ENCODE data around the gene ANKRD53. TPM values are rescaled to one million over a fixed set of nuclear protein-coding genes. Genes with fewer than 3 reads are reported as not detected.

Gene ANKRD53
- total and polyA plus RNA-seq, 2 donors (not counting 3 experiments of a cell fraction or from before 2014, with no cell fraction given): 1.3 to 1.4 TPM

- POLR2A ChIA-PET: no interaction called here
- intact Hi-C loops (cut with micrococcal nuclease): loop anchor here (1.0 kb wide), 1 partner anchor 37 kb away; no protein-coding TSS in a partner anchor
- no peak for FAIRE-seq
Measured at GRCh38 chr2:71001981-71002570, 23.6 kb downstream of the ANKRD53 start.

GRCh38 chr2:71003396-71003795 is 25.0 kb downstream of the ANKRD53 start:
- Histone ChIP-seq H3K9me1 (replicated peaks; ENCODE audit: control insufficient read depth, extremely low read depth, insufficient read depth, low read length) (no peaks in the 10 kb centered on the region), H3K4me2 (ENCODE audit: insufficient read depth, low read length) (no peak overlapping the region), H3K27me3 (ENCODE audit: control insufficient read depth in 2 of 2, insufficient read depth in 2 of 2, low read length in 2 of 2) (peaks cover 4 to 5% of the 10 kb centered on the region in 2 experiments), H3K9ac (replicated peaks; ENCODE audit: extremely low read depth, insufficient read depth, low read length) (no peak overlapping the region), H3K4me3 (replicated peaks in 1 of 3; ENCODE audit: insufficient read depth in 1 of 3, low read depth in 1 of 3, low read length in 3 of 3) (no peak overlapping the region), H2AFZ (ENCODE audit: low read depth, low read length) (no peak overlapping the region), H3K36me3 (ENCODE audit: control insufficient read depth in 2 of 2, extremely low read depth in 1 of 2, insufficient read depth in 2 of 2, low read length in 2 of 2) (no peaks in the 10 kb centered on the region), H3K4me1 (ENCODE audit: control insufficient read depth, extremely low read depth, insufficient read depth, low read length) (no peaks in the 10 kb centered on the region), H3K9me3 (replicated peaks; ENCODE audit: control insufficient read depth, insufficient read depth, low read length) (no peaks in the 10 kb centered on the region), H3K27ac (ENCODE audit: insufficient read depth, low read depth, low read length) (no peak overlapping the region), H4K20me1 (replicated peaks; ENCODE audit: control insufficient read depth, extremely low read depth, insufficient read depth, low read length) (no peaks in the 10 kb centered on the region), H3K79me2 (ENCODE audit: control insufficient read depth, insufficient read depth, low read length) (no peaks in the 10 kb centered on the region)
- CTCF ChIA-PET: interaction anchor here (3.6 kb wide), 1 partner anchor 38 kb away, joined by 65 read pairs; no protein-coding TSS in a partner anchor
- no peak for DNase-seq (ENCODE audit: low read depth, low spot score)
- intact Hi-C loops (cut with micrococcal nuclease): no loop called here
- TF ChIP-seq CTCF (IDR thresholded peaks at IDR 0.05; ENCODE audit: extremely low read depth in 1 of 2, insufficient read depth in 1 of 2, low read depth in 1 of 2, low read length in 2 of 2): no peak
- TF ChIP-seq JUN (IDR thresholded peaks at IDR 0.05; ENCODE audit: borderline replicate concordance, insufficient read depth, insufficient read length, low read depth): no peak
- no peak for TF ChIP-seq POLR2A (IDR thresholded peaks at IDR 0.05; ENCODE audit: low read depth, low read length)
- no peak for TF ChIP-seq EZH2 (IDR thresholded peaks at IDR 0.05; ENCODE audit: borderline replicate concordance, low read depth, low read length, severe bottlenecking)
- no peak for TF ChIP-seq FOS (IDR thresholded peaks at IDR 0.05; ENCODE audit: borderline replicate concordance, insufficient read depth, low read length)
- no peak for TF ChIP-seq GATA2 (IDR thresholded peaks at IDR 0.05; ENCODE audit: insufficient read depth, insufficient read length, low read depth, low read length)
- TF ChIP-seq MAX (IDR thresholded peaks at IDR 0.05; ENCODE audit: insufficient read depth, insufficient read length): no peak
- no peak for TF ChIP-seq POLR2AphosphoS5 (IDR thresholded peaks at IDR 0.05; ENCODE audit: insufficient read depth, low read depth, low read length)
- TF ChIP-seq MYC (IDR thresholded peaks at IDR 0.05; ENCODE audit: low read depth, low read length): no peak
- no TSS peak for BruUV-seq (replicated peaks)
- dilution Hi-C loops (cut with MboI; ENCODE audit: extremely low pct_ligation_motif_present, low sequenced_read_pairs): no loop called here
- POLR2A ChIA-PET: no interaction called here
- FAIRE-seq: no peak

More at GRCh38 chr2:71001981-71002570, 23.6 kb downstream of the ANKRD53 start:
- H3K9ac ChIP-seq (replicated peaks; ENCODE audit: extremely low read depth, insufficient read depth, low read length): no peak overlapping the region
- CTCF ChIA-PET: interaction anchor here (0.9 to 3.6 kb wide), 12 partner anchors 11 to 698 kb away, joined by 3 to 65 read pairs (median 8); no protein-coding TSS in a partner anchor
- H3K79me2 ChIP-seq (ENCODE audit: control insufficient read depth, insufficient read depth, low read length): no peaks in the 10 kb centered on the region
- no peak overlapping the region for H3K4me3 ChIP-seq (replicated peaks in 1 of 3; ENCODE audit: insufficient read depth in 1 of 3, low read depth in 1 of 3, low read length in 3 of 3)
- peaks cover 4 to 5% of the 10 kb centered on the region in 2 experiments for H3K27me3 ChIP-seq (ENCODE audit: control insufficient read depth in 2 of 2, insufficient read depth in 2 of 2, low read length in 2 of 2)
- H3K36me3 ChIP-seq (ENCODE audit: control insufficient read depth in 2 of 2, extremely low read depth in 1 of 2, insufficient read depth in 2 of 2, low read length in 2 of 2): no peaks in the 10 kb centered on the region
- H3K4me2 ChIP-seq (ENCODE audit: insufficient read depth, low read length): no peak overlapping the region
- H2AFZ ChIP-seq (ENCODE audit: low read depth, low read length): no peak overlapping the region
- H3K9me3 ChIP-seq (replicated peaks; ENCODE audit: control insufficient read depth, insufficient read depth, low read length): no peaks in the 10 kb centered on the region
- no peaks in the 10 kb centered on the region for H3K9me1 ChIP-seq (replicated peaks; ENCODE audit: control insufficient read depth, extremely low read depth, insufficient read depth, low read length)
- H3K4me1 ChIP-seq (ENCODE audit: control insufficient read depth, extremely low read depth, insufficient read depth, low read length): no peaks in the 10 kb centered on the region
- H3K27ac ChIP-seq (ENCODE audit: insufficient read depth, low read depth, low read length): no peak overlapping the region
- no TSS peak for BruUV-seq (replicated peaks)
- no peak for DNase-seq (ENCODE audit: low read depth, low spot score)
- dilution Hi-C loops (cut with MboI; ENCODE audit: extremely low pct_ligation_motif_present, low sequenced_read_pairs): no loop called here
- no peaks in the 10 kb centered on the region for H4K20me1 ChIP-seq (replicated peaks; ENCODE audit: control insufficient read depth, extremely low read depth, insufficient read depth, low read length)
- no peak for TF ChIP-seq POLR2A (IDR thresholded peaks at IDR 0.05; ENCODE audit: low read depth, low read length)

Data from endothelial cell of umbilical vein (primary cell).